ENCODE data around the gene SVIL.
A peak's percentile ranks its signal among the peaks of the same experiment; 100 is the strongest.
"Not testable (repeated sequence)": the region's sequence is repeated elsewhere in the genome, so short reads cannot be mapped to it uniquely, and the experiment has no call there.

SVIL gene

DNA sequence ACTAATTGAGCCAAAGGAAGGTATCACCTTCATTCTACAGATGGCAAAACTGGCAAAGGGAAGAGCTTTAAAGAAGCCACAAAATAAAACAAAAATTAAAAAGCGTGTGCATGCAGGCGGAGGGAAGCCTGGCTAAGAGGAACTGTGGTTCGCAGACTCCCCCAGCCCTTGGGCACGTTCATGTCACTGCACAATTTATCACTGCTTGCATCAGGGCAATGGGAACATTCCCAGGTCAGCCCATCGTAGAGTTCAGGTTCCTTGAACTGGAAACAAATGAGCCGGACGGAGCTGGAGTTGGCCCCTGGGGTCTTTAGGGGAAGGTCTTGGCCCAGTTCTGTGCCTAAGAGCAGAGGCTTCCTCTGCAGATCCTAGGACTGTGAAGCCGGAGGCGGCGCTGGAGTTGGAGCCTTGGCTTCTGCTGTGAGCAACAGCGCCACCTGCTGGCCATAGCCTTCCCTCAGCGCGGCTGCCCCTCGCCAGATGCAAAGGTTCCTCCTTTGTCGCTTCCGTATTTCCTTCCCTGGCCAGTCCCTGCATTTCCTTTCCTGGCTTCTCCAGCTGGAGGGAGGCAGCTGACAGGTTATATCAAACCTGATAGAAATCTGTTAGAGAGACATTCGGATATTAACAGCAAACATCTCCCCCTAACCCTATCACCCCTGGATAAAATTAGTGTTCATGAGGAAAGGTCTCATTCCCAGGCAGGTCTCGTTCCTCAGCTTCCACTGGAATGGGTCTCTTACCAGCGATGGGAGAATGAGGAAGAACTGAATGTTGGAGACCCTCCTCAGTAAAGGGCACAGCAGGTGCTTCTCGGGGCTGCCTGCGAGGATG, 185.8 kb downstream of the SVIL start:
- DNase-seq: peak; percentile 38

DNA sequence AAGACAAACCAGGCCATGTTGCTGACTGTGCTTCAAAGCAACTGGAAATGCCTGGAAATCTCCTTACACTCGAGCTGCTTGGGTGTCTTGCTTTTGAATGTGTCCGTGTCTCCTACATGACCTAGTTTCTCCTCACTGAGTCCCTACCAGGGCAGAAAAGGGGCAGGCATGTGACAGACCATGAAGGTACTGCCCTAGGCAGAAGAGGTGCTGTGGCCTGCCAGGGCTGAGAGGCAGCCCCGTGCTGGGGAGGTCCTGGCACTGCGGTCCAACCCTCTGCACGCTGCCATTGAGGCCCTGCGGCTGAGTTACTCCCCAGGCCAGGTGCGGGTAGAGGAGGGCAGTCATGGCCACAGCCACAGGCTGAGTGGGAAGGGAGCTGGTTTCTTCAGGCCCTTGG, 186.6 kb downstream of the SVIL start:
- no peak for DNase-seq

DNA sequence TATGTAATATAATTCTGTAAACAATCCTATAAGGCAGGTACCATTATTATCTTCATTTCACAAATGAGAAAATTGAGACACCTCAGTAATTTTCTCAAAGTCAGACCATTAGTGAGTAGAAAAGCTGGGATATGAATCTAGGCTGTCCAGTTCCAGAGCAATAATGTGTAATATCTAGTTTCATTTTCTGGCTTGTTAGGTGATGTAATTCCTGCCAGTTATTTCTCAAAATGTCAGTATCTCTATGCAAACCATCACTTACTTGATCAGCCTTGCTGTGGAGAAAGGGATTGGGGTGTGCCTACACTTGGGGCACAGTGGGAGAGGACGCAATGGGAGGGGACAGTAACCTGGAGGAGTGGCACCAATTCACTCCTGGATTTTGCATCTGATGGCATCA, 188.4 kb downstream of the SVIL start:
- DNase-seq: no peak

DNA sequence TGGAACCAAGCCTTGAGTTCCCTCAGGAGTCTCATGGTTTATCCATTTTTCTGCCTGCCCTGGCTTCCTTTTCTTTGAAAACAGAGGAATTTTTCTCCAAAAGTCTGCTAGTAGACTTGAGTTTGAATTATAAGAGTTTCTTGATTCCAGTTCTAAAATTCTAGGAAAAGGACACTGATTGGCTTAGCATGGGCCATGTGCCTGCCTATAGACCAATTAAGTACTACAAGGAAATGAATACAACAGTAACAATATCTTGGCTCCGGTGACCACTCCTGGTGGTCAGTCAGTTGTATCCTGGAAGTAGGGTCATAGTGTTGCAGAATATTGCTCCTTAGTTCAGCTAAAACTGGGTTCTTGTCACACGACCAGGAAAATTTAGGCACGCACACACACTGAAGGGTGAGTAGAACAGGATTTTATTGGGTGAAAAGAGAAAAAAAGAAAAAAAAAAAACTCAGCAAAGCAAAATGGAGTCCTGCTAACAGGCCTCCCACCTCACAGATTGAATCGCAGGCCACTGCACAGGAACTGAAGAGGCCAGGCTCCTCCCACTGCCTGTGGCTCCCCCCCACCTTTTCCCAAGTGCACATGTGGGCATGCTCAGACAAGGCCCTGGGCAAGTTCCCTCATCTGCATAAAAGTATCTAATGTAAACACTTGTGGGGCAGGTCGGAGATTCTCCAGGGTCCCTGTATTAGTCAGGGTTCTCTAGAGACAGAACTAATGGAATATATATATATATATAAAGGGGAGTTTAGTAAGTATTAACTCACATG, 190.8 kb downstream of the SVIL start:
- no peak for DNase-seq

DNA sequence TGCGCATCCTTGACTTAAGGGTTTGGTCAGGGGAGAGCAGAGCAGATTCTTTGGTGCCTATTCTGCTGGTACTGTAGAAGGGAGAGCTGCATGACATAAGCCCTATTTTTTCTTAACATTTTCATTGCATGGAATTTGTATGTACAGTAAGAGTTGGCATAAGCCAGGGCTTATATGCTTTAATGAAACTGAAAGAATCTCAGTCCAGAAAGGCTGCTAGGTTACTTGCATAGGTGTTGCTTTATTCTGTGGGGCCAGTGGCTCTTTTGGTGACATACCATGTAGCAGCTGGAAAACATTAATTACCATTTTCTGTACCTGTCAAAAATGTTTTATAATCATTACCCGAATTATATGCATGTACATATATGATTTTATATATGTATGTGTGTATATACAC, 193.8 kb downstream of the SVIL start:
- DNase-seq: no peak

DNA sequence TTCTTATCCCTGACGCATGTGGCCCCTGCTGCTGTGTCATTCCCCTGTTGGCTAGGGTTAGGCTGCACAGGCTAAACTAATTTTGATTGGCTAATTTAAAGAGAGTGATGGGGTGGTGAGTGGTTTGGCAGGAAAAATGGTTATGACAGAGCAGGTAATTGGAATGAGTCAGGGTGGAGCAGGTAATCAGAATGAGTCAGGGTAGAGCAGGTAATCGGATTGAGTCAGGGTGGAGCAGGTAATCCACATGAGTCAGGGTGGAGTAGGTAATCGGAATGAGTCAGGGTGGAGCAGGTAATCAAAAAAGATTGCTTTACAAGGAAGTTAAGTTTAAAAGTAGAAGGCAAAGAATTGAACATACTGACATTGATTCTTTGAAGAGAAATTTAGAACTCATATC, 195.8 kb downstream of the SVIL start:
- not testable (repeated sequence) for DNase-seq

DNA sequence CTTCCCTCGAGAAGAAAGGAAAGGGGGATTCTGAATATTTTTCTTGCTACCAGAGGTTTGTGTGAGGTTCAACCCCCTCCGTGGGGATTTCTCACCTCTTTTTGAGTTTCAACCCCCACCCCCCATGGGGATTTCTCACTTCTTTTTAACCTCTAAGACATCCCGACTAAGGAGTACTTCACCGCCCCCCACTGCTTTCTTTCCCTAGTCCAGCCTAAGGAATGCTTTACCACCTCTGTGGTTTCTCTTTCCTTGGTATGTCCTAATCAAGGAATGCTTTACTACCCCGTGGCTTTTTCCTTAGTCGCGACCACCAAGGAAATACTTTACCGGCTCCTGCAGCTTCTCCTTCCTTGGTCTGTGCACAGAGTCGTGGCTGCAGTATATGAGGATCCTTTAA, 196.5 kb downstream of the SVIL start:
- no peak for DNase-seq

DNA sequence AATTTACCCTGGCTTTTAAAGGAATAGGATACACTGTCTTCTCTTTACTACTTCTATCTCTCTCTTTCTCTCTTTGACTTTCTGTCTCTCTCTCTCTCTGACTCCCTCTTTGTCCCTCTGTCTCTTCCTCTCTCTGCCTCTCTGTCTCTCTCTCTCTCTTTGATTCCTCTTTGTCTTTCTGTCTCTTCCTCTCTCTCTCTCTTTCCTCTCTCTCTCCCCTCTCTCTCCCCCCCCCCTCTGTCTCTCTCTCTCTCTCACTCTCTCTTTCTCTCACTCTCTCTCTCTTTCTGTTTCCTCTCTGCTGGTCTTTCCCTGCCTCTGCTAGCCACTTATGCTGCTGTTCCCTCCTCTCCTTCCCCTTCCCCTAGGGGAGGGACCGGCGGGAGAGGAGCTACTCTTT, 196.9 kb downstream of the SVIL start:
- DNase-seq: no peak

DNA sequence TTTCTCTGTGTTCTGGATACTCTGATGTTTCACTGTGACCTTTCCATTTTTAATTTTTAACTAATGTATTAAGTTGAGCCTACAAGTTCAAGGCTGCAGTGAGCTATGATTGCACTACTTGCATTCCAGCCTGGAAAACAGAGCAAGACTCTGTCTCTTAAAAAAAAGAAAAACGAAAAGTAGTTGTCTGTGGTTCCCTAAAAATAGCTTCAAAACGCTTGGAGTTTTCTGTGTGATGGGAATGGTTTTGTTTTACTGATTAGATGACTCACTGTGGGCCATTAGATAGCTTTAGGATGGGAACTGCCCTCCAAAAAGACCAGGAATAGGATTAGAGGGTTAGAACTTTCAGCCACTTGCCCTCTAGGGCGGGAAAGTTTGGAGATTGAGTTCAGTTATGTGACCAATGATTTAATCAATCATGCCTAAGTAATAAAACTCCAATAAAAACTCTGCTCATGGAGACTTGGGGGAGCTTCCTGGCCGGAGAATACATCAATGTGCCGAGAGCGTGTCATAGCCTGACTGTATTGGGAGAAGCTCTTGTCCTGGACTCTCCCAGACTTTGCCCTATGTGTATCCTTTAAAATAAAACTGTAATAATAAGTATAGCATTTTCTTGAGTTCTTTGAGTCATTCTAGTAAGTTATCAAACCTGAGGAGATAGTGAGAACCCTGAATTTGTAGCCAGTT, 198.8 kb downstream of the SVIL start:
- no peak for DNase-seq

DNA sequence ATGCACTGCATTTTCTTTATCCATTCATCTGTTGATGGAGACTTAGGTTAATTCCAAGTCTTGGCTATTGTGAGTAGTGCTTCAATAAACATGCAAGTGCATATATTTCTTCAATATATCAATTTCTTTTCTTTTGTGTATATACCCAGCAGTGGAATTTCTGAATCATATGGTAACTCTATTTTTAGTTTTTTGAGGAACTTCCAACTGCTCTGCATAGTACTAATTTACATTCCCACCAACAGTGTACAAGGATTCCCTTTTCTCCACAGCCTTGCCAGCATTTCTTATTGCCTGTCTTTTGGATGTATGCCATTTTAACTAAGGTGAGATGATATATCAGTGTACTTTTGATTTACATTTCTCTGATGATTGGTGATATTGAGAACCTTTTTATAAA, 200.7 kb downstream of the SVIL start:
- no peak for DNase-seq

DNA sequence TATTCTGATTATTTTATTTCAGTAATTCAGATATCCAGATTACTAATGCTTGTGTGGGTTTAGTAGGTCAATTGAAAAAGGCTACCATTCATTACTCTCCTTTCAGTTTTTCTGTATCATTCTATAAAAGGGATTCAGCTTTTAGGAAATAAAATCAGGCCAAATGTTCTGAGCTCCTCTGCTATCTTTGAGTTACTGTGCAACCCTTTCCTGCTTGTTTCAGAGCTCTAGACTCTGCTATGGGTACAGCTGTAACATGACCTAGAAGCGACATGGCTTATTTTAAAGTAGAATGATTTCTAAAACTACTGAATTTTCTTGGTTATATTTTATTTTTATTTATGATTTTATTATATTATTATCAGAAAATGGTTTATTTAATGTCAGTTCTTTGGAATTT, 203.1 kb downstream of the SVIL start:
- no peak for DNase-seq

DNA sequence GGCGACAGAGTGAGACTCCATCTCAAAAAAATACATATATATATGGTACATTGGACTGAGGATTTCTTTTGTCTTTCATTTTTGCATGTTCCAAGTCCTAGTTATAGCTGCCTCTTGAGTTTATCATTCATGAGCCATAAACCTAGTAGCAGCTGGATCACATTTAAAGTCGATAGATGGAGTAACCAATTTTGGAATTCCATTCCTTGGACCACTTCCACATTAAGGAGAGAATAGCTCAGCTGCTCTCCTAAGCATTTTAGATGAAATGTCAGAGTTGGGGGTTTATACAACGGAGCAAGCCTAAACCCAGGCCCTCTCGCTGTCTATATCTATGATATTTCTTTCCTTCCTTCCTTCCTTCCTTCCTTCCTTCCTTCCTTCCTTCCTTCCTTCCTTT, 204.7 kb downstream of the SVIL start:
- no peak for DNase-seq

DNA sequence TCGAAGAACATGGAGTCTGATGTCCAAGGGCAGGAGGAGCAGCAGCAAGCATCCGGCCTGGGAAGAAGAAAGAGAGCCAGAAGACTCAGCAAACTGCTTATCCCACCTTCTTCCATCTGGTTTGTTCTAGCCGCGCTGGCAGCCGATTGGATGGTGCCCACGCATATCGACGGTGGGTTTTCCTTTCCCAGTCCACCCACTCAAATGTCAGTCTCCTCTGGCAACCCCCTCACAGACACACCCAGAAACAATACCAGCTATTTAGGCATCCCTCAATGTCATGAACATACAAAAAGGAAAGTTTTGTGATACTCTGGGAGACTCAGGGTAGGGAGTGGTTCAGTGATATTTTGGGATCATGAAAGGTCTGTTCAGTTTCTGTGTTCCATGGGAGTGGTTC, 206.3 kb downstream of the SVIL start:
- no peak for DNase-seq

DNA sequence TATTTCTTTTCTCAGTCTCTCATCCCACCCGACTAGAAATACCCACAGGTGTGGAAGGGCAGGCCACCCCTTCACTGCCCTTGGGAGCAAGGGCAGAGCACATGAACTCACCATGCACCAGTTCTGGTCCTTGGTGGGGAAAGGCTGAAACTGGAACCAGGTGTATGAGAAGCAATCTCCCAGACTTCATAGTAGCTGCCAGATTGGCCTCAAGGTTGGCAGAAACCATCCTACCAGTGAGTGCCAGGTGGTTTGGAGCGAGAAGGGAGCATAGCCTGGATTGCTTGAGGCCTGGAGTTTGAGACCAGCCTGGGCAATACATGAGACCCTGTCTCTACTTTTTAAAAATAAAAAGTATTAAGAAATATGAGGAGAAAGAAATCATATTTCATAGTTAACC, 207.1 kb downstream of the SVIL start:
- DNase-seq: no peak

DNA sequence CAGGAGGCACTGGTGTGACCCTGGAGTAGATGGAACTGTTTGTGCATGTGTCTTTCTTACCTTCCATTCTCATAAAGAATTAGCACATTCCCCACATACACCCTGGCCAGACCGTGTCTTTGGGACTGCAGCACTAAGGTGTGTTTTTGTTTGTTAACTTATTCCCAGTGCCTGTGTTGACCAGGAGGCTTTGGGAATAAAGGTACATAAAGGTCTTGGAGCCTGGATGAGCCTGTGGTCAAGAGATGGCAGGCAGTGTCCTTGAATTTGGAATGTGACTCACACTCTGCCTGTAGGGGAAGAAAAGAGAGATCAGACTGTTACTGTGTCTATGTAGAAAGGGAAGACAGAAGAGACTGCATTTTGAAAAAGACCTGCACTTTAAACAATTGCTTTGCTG, 208.4 kb downstream of the SVIL start:
- DNase-seq: no peak

DNA sequence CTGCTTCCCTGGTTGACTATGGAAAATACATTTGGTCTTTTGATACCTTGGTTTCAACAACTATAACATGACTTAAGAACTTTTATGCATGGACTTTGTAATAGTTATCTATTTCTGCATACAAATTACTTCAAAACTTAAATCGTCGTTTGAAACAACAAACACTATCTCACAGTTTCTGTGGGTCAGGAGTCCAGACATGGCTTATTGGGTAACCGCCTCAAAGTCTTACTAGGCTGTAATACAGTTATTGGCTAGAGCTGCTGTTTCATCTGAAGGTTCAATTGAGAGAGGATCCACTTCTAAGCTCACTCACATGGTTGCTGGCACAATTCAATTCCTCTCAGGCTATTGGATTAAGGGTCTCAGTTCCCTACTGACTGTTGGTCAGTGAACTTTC, 210.8 kb downstream of the SVIL start:
- DNase-seq: no peak

DNA sequence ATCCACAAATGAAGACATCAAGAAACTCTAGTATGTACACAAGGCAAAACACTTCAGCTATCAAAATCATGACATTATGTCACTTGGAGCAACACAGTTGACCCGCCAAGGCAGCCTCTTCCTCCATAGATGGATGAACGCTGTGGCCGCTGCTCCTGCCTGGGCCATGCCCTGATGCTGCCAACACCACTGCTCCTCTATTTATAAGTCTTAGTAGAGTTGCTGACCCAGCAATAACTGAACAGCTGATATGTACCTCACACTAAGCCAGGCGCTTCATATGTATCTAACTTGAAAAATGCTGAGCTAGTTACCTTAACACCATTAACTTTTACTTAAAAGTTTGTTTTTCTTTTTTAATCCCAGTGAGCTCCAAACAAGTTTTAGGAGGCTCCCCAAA, 214.0 kb downstream of the SVIL start:
- no peak for DNase-seq

DNA sequence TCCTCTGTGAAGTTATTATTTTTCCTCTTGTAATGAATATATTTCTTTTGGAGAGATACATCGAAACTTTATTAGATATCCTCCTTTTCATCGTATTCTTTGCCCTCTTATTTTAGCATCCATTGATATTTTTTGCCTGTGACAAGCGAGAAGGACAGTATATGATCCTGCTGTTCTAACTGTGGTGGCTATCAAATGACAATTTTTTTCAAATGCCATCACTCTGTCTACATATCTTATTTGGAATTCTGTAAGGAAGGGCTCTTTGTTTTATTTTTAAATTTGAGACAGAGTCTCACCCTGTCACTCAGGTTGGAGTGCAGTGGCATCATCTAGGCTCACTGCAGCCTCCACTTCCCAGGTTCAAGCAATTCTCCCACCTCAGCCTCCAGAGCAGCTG, 217.4 kb downstream of the SVIL start:
- DNase-seq: no peak

DNA sequence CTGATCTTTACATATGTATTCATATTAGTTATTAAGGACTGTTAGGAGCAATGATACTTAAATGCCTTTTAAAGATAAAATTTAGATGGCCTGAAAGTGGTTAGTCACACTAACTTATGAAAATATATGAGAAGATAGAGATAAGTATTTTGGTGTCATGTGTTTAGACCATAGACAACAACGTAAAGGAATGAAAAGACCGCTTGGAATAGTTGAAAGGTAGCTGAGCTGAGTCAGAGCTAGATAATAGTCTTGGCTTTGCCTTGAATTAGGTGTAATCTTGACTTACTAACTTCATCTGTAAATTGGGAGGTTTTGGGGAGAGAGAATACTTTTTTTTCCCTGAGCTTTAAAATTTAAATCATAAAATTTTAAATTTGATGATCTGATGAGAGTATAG, 218.9 kb downstream of the SVIL start:
- no peak for DNase-seq

DNA sequence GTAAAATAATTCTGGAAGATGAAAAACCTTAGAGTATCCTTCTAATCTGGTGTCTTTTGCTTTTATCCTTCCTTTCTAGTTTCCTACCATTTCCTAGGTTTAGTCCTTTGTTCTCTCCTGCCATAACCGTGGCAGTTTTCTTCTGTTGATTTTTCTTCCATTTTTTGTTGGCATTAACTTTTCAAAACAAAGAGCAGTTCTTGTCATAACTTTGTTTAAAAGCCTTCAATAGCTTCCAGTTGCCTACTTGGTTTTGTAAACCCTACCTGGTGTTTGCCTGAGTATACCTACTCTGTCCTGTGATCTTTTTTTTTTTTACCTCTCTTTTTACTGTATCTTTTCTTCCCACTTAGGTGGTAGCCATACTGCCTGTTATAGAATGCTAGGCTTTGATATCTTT, 220.3 kb downstream of the SVIL start:
- no peak for DNase-seq

DNA sequence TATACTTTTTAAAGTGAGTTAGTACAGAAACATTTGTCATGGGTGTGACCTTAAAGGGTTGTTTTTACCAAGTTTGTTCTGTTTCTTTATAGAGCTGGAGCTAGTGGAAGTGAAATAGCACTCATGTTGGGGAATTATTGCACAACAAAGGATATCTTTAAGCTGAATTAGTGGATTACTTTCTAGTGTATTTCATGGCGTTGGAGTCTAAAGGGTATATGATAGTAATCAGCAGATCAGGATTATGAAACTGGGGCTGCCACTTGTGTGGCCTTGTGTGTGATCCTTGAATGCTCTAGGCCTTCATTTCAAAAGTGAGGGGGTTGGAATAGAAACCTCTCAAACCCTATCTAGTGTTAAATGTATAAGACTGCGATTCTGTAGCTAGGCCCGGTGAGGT, 222.3 kb downstream of the SVIL start:
- DNase-seq: no peak

DNA sequence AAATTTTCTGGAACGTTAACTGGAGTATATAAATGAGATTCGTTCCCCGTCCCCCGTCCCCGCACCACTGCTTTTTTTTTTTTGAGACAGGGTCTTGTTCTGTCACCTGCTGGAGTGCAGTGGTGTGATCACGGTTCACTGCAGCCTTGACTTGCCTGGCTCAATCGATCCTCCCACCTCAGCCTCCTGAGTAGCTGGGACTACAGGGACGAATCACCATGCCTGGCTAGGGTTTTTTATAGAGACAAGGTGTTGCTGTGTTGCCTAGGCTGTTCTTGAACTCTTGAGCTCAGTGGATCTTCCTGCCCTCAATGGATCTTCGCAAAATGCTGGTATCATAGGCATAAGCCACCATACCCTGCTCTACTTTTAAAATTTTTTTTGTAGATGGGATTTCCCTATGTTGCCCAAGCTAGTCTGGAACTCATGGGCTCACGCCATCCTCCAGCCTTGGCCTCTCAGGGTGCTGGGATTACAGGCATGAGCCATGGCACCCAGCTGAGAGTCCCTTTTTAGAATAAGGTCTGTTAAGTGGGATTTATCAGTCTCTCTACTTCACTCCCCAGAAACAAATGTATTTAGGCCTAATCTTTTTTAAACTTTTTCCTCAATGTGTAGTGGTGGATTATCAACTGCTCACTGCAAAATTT, 223.0 kb downstream of the SVIL start:
- no peak for DNase-seq
